Left lung (tissue), 10 donors: ENCODE measurements around the gene TMEM132E. TPM values are rescaled to one million over a fixed set of nuclear protein-coding genes. Genes with fewer than 3 reads are reported as not detected.

ENCODE experiments used
- ATAC-seq: fragments of 200-7000 bp; cut with Tn5 transposase; one replicate; pipeline ENCODE4 v1.9.1; 2020; ENCODE audit warnings: moderate library complexity
- DNase-seq, 4 donors: peaks; one replicate each; pipeline ENCODE4 v3.0.0-alpha.2; 2013 to 2020
- H3K27ac ChIP-seq, 2 donors: fragments of 200-600 bp; sonication (generic) in 1 of 2; one replicate each; pipeline versions ENCODE4 v1.5.0 to v1.8.0; 2020 to 2021
- H3K27me3 ChIP-seq, 2 donors: fragments of 200-600 bp; sonication (generic) in 1 of 2; one replicate each; pipeline versions ENCODE4 v1.5.0 to v1.8.0; 2020 to 2021
- H3K36me3 ChIP-seq, 2 donors: fragments of 200-600 bp; sonication (generic) in 1 of 2; one replicate each; pipeline versions ENCODE4 v1.5.0 to v1.8.0; 2020 to 2021
- H3K4me1 ChIP-seq, 2 donors: fragments of 200-600 bp; one replicate each; pipeline ENCODE4 v1.8.0; 2021
- H3K4me3 ChIP-seq, 2 donors: fragments of 200-600 bp; sonication (generic) in 1 of 2; one replicate each; pipeline versions ENCODE4 v1.5.0 to v1.8.0; 2020 to 2021; ENCODE audit warnings: mild to moderate bottlenecking in 1 of 2
- H3K9me3 ChIP-seq, 2 donors: fragments of 200-600 bp; sonication (generic) in 1 of 2; one replicate each; pipeline versions ENCODE4 v1.5.0 to v1.8.0; 2020 to 2021
- CTCF ChIP-seq, 2 donors: fragments of 200-600 bp; sonication (generic) in 1 of 2; IDR thresholded peaks; one replicate each; pipeline versions ENCODE4 v1.5.0 to v1.8.0; 2021; ENCODE audit warnings: antibody characterized with exemption in 2 of 2
- intact Hi-C, 2 donors: fragments of 100-400 bp; cut with DNase I; formaldehyde crosslinking; loops; one replicate each; pipeline versions ENCODE4 v1.11.2 to v1.14.2; 2022
- polyA plus RNA-seq, 6 donors: library from polyadenylated mRNA; unstranded; fragments of 120-200 nt; gene quantifications; one replicate each; pipeline ENCODE4 v1.2.1, GENCODE V29; 2013; ENCODE audit not compliant: insufficient read length in 6 of 6
- total RNA-seq, 2 donors: library from RNA; stranded (reverse); fragmentation: NEBNext Ultra II Directional; extraction: Animal tissue kit (Norgen Biotek cat#: 25700); gene quantifications; one replicate each; pipeline ENCODE4 v1.2.1, GENCODE V29; 2021
- donor health status: DM: no; HTN: yes; CAD: no.
- donor health status: DM: no; HTN: no; CAD: no.

TMEM132E gene
- total and polyA plus RNA-seq, 8 donors, result 0.08 to 0.32 (median 0.14) TPM

GRCh38 chr17:34580685-34581445, 1.5 kb downstream of the TMEM132E start:
- Histone ChIP-seq H3K9me3 (no peaks in the 10 kb centered on the region), H3K36me3 (no peaks in the 10 kb centered on the region), H3K4me3 (peak overlapping the region; percentile 1 to 46), H3K27me3 (peaks cover 76 to 100% of the 10 kb centered on the region in 2 donors), H3K27ac (no peak overlapping the region), H3K4me1 (peaks cover 21 to 32% of the 10 kb centered on the region in 2 donors)
- intact Hi-C loops, result no loop called here
- ATAC-seq, result no peak
- no peak for DNase-seq
- no peak for TF ChIP-seq CTCF (IDR thresholded peaks at IDR 0.05)

- Histone ChIP-seq H3K9me3 (no peaks in the 10 kb centered on the region), H3K4me1 (peaks cover 21 to 32% of the 10 kb centered on the region in 2 donors), H3K27ac (no peak overlapping the region), H3K27me3 (peaks cover 76 to 99% of the 10 kb centered on the region in 2 donors), H3K36me3 (no peaks in the 10 kb centered on the region), H3K4me3 (peak overlapping the region; percentile 1 to 7)
- intact Hi-C loops, result no loop called here
- no peak for TF ChIP-seq CTCF (IDR thresholded peaks at IDR 0.05)
- ATAC-seq (no peak), DNase-seq (no peak)
Observed at GRCh38 chr17:34581446-34582184, 2.2 kb downstream of the TMEM132E start.

GRCh38 chr17:34582185-34582900, 3.0 kb downstream of the TMEM132E start:
- DNase-seq (no peak), ATAC-seq (no peak)
- intact Hi-C loops, result no loop called here
- H3K9me3 ChIP-seq, result no peaks in the 10 kb centered on the region
- H3K27ac ChIP-seq, result no peak overlapping the region
- TF ChIP-seq CTCF (IDR thresholded peaks at IDR 0.05), result no peak
- H3K4me3 ChIP-seq, result no peak overlapping the region
- no peaks in the 10 kb centered on the region for H3K36me3 ChIP-seq
- peaks cover 21 to 32% of the 10 kb centered on the region in 2 donors for H3K4me1 ChIP-seq
- peaks cover 72 to 97% of the 10 kb centered on the region in 2 donors for H3K27me3 ChIP-seq

GRCh38 chr17:34582901-34583245, 3.5 kb downstream of the TMEM132E start:
- DNase-seq (no peak), ATAC-seq (no peak)
- Histone ChIP-seq H3K4me1 (peaks cover 21 to 32% of the 10 kb centered on the region in 2 donors), H3K27me3 (peaks cover 66 to 97% of the 10 kb centered on the region in 2 donors), H3K9me3 (no peaks in the 10 kb centered on the region), H3K36me3 (no peaks in the 10 kb centered on the region), H3K27ac (no peak overlapping the region), H3K4me3 (no peak overlapping the region)
- intact Hi-C loops, result no loop called here
- no peak for TF ChIP-seq CTCF (IDR thresholded peaks at IDR 0.05)
